NCI-H1417 treated with DMSO at 0.1 percent for 48 hours (cell line): Measurements from ENCODE around the gene ZNF345.

Experiments used
- DNase-seq: peaks from one replicate; lab custom pipeline; 2025; lab: John Stamatoyannopoulos, UW

The ZNF345 gene

DNA sequence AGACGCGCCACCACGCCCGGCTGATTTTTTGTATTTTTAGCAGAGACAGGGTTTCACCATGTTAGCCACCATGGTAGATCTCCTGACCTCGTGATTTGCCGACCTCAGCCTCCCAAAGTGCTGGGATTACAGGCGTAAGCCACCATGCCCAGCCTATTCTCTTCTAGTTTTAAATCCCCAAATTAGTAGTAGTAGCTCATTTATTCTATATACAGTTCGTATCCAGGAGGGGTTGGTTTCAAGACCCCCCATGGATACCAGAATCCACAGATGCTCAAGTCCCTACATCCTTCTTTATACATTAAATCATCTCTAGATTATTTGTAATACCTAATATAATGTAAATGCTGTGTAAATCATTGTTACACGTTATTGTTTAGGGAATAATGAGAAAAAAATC is 67.4 kb downstream of the ZNF345 start:
- no peak for DNase-seq
